ENCODE data around the gene ZNF217. TPM values are rescaled to one million over a fixed set of nuclear protein-coding genes. Genes with fewer than 3 reads are reported as not detected.
"Not testable (repeated sequence)": the region's sequence is repeated elsewhere in the genome, so short reads cannot be mapped to it uniquely, and the experiment has no call there.

ZNF217 gene
- polyA plus RNA-seq, 1 donor, result 12.4 TPM

DNA sequence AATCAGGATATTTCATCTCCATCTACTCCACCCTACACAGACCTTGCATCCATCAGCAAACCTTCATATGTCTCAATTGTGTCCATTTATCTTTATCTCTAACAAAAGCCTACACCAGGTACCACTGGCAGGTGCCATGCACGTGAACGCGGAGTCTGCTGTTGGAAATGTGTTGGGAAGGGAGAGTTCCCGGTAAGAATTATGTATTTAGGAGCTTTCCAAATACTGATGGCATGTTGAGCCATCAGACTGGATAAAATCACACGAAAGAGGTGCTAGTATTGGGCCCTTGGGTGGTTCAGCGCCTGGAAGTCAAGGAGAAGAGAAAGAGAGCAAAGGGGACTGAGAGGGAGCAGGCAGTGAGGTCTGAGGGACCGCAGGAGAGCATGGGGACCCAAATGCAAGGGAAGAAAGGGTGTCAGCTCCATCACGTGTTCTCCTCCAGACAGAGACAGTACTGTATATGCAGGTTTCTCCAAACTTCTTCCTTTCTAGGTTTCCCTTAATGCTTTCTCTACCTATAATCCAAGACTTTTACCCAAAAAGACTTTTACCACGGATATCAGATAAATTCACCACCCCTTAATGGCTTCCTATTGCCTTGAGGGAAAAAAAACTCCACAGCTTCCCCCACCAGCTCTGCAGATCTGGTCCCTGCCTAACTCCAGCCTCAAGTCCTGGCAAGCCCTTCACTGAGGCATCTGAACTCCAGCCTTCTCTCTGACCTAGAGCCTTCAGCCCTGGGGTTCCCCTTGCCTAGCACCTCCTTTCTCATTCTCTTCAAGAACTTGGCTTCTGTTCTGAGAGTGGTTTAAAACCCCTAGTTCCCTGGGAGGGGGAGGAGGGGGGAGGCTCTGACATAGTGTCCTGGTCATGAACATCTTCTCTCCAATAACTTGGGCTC lies 4.8 kb upstream of the ZNF217 start:
- DNase-seq (ENCODE audit: low read depth), result no peak

DNA sequence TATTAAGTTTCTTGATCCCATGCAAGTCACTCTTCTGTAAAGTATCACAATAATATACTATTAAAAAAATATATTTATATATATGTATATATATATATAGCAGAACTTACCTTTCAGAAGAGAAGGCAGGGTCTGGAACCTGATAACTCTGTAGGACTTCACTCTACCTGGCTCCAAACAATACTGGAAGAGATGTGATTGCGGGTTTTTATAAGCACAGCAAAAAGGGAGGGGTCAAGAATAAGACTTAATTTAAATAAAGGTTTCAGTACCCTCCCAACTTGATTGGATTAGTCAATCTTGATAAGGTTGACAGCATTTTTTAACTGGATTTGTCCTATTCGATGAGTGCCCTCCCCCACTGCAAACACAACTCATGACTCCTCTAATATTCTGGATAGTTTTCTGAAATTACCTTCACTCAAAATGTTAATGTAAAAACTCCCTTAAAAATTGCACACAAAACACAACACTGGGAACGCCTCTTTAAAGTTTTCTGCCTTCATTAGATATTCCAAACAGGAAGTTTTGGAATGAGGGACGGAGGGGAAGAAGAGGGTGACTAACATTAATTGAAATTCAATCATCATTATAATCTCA lies 4.0 kb upstream of the ZNF217 start:
- DNase-seq (ENCODE audit: low read depth), result no peak

DNA sequence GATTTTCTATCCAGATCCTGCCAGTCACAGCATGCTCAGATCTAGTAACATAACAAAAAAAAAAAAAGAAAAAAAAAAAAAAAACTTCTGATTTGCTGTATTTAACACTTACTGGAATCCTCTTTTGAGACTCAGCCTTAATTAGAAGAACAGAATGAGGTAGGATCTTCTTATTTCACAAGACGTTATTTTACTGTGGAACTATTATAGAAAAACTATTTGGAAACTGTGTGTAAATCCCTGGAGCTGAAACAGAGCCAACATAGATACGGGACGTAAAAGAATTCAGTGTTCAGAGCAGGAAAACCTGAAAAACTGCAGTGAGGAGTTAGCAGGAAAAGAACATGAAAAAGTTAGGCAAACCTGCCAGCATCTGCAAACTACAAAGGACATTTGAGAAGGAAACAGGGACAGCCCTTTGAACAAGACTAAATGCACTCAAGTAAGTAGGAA lies 3.4 kb upstream of the ZNF217 start:
- DNase-seq (ENCODE audit: low read depth), result no peak

DNA sequence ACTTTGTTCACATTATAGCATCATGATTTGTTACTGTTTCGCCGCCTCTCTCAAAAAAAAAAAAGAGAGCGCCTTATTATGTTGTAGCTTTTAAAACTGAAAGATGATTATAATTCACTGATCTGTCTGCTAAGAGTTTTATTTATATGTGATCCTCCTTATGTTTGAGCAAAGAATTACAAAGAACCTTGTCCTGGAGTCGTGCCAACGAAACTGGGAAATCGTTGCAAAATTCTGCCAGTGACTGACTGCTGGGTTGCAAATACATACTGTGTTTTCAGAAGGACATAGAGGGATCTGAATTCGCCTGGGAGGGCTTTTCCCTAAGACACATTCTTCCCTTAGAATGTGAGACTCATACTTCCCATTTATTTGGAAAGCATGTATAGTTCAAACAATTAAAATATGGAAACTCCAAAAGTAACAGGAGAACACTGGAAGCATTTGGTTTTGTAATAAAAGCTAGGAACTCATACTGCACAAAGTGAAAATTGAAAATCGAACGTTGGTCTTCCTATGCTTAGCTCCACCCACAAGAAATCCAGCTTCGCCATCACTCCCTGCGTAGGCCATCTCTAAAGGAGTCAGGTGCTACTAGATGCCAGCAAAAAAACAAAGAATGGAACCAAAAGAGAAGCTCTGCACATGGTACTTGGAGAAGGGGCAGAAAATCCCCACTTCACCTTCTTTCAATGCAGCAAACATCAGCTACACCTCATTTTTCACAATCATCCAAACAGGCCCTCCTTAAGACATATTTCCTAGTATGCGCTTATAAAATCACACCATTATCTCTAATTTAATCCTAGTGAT lies 2.8 kb upstream of the ZNF217 start:
- not testable (repeated sequence) for DNase-seq (ENCODE audit: low read depth)

DNA sequence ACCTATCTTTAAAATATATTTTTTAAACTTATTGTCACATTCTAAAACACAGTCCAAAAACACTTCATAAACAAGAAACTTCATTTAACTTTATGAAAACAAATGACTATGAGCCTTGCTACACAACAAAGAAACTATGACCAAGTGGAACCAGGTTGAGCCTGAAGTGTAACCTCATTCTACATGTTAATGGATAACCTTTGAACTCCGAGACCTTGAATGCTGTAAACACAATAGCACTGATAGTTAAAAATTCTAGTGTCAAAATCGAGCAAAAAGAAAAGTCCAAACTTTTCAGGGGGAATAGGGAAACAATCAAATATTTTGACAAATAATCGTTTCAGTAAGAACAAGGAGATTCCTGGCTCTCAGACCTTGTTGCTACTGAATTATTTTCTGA lies 2.1 kb upstream of the ZNF217 start:
- DNase-seq (ENCODE audit: low read depth), result not testable (repeated sequence)

DNA sequence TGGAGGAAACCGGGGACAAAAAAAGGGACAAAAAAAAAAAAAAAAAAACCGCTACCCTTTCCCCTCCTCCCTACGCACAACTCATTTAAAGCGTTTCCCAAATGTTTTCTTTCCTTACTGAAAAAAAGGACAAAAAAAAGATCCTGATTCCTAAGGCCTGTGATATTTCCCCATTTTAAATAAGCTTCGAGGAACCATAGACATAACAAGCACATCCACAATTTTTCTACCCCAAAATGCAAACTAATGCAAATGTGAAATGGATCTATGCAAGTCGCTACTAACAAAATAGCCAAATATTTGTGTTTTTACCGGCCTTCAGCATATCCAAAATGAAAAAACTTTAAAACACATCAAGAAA lies 1.4 kb upstream of the ZNF217 start:
- DNase-seq (ENCODE audit: low read depth), result no peak

DNA sequence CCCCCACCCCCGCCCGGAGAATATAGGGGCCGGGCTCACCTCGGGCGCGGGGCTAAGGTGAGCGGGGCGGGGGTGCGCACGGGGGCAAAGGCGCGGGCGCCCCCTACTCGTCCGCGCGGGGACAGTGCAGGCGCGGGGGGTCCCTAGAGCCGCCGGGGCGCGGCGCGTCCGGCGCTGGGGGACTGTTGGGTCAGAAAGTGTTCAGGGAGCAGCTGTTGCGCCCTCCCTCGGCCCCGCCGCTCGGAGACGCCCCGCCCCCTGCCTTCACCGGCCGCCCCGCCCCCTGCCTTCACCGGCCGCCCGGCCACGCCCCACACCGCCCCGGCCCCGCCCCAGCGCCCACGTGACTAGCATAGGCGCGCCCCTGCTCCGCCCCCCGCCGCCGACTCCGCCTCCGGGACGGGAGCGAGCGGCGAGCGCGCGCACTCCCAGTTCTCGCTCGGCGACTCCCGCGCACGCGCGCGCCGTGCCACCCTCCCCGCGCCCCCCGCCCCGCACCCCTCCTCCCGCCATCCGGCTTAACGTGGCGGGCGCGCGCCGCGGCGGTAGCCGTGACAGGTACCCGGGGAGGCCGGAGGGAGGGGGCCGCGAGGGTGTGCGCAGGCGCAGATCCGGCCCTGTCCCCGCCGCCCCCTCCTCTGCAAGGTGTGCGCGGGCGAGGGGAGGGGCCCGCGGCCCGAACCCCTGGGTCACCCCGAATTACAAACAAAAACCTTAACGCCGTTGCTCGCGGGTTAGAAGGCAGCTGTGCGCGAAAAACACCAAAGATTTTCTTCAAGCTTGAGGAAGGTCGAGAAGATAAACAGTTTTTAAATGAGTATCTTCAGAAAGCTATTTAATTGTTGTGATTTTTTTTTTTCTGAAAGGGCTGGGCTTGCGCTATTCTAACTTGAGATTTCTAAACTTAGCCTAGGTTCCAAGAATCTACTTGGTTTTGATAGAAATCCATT lies 704 bp upstream of the ZNF217 start:
- no peak for DNase-seq (ENCODE audit: low read depth)

DNA sequence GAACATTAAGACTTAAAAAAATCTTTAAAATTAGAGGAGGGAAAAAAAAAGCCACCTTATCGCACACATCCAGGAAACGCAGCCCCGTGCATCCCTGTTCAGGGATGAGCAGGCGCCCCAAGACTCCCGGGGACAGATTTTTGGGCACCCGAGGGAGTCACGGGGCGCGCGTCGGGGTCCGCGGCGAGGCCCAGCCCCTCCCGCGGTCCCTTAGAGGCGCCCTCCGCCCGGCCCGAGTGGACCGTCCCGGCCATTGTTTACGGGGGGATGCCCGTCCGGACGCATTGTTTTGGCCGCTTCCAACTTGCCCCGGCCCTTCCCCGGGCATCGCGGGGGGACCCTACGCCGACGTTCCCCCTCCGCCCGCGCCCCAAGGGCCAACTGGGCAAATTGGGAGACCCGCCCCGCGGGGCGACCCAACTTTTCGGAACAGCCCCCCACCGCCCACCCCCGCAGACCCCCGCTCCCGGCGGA lies 610 bp downstream of the ZNF217 start:
- DNase-seq (ENCODE audit: low read depth), result no peak

DNA sequence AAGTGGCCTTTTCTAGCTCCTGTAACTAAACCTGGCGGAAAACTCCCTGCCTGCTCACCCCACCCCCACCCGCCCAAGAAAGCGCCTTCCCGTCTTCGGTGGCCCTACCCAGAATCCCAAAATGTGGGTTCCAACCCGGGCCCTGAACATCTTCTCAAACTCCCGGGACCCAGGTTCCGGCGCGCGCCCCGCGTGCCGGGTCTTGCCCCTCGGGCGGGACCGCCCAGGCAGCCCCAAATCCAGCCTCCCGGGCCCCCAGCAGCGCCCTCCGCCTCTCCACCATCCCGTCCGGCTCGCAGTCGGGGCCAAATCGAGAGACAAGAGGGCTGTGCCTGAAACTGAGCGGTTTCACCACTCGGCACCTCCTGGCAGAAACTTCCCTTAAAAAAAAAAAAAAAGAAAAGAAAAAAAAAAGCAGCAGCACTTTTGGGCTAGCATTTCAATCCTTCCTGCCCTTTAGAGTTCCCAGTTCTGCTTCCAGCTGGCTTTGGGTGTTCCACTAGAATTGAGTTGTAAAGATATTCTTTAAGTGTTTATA lies 1.1 kb downstream of the ZNF217 start:
- DNase-seq (ENCODE audit: low read depth), result not testable (repeated sequence)

DNA sequence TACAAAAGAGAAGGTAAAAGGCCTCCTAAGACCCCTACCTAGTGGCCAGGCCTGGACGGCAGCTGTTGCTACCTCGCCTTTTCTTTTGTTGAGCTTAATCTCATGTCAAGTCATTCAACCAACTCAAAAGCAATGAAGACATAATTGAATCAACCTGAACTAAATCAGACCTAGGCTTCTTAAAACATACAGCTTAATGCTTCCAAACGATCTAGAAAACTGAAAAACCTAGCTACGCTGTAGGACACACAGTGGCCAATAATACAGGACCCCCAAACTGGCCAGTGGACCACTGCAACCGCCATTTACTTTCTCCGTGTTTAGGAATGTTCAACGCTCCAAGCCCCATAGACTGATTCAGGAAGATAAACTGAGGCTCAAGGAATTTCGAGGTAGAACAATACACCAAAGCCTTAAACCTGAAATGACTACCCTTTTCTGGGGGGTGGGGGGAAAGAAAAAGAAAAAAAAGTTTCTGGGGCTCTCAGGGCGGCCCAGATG lies 1.6 kb downstream of the ZNF217 start:
- DNase-seq (ENCODE audit: low read depth), result not testable (repeated sequence)

DNA sequence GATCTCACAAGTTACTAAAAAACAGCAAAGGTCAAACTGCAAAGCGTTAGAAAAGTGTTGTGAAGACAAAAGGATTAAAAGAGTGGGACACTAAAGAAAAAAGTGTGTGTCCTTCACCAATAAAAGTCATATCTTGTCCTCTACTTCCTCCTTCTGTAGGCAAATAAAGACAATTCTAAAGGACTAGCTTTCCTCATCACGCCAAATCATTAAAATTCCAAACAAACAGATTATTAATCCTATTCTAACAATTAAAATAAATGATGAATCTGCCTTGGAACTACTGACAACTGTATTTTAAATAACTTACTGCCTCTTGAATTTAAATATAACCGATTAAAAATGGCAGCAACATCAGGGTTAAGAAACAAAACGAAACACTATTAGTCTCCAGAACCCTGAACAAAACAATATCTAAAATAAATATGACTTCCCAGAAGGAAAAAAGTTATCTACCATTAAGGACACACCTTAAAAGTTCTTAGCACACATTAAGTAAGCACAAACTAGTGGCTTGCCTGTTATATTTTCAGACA lies 2.4 kb downstream of the ZNF217 start:
- DNase-seq (ENCODE audit: low read depth), result not testable (repeated sequence)

DNA sequence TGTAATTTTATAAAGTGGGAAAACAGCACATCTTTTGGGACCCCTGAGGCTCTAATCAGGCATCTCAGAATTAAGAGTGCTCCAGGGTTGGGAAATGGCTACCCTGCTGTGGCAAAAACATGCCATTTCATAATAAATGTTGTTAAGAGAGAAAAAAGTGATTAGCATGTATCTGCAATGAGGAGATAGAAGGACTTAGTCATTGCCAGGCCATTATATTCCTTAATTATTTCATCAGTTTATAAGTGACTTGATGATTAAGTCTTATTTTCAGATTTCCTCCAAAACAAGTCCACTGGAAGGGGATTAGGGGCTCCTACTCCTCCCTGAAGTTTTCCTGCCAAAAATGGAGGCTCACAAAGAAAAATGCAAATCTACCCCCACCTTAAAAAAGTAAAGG lies 3.0 kb downstream of the ZNF217 start:
- DNase-seq (ENCODE audit: low read depth), result not testable (repeated sequence)

DNA sequence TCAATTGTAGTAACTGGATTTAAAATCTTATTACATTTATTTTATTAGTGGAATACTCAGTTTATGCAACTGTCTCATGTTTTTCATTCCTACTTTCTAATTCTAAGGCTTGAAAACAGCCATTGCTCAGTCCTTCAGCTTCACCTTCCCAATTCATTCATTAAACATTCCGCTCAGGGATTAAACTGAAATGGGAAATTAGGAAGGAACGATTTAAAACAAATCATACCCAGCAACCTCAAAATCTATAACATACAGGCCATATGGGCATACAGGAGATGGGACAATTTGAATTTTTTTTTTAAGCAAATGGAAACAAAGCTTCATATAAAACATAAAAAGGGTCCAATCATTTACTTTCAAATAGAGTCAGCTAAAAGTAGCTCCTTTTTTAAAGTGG lies 3.5 kb downstream of the ZNF217 start:
- not testable (repeated sequence) for DNase-seq (ENCODE audit: low read depth)

DNA sequence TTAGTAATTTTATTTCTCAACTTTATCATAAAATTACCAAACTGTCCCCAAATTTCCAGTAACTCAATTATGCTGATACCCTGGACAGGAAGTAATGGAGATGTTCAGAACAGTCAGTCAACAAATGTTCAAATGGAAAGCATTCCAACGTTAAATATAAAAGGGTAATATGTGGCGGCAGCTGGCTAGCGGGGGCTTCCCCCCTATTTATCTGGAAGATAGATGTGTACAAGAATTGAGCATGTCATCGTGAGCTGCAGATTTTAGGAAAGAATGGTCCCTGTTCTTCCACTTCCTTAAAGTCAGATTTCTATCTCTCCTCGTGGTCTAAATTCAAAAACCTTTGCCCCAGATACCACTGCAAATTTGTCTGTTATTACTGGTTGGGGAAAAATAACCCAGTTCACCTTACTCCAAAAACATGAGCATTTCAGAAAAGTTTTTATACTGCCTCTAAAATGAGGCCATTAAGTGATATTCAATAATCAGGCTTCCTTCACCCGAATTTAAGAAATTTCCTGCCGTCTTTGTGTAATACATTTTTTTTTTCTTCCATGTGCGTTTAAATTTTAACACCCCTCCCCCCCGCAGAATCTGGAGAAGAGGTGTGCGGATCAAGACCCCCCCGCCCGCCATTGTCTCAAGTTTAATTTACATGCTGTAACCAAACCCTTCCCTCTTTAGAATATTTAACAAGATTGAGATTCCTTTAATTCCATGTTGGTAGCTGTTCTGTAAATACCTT lies 4.1 kb downstream of the ZNF217 start:
- DNase-seq (ENCODE audit: low read depth), result not testable (repeated sequence)

DNA sequence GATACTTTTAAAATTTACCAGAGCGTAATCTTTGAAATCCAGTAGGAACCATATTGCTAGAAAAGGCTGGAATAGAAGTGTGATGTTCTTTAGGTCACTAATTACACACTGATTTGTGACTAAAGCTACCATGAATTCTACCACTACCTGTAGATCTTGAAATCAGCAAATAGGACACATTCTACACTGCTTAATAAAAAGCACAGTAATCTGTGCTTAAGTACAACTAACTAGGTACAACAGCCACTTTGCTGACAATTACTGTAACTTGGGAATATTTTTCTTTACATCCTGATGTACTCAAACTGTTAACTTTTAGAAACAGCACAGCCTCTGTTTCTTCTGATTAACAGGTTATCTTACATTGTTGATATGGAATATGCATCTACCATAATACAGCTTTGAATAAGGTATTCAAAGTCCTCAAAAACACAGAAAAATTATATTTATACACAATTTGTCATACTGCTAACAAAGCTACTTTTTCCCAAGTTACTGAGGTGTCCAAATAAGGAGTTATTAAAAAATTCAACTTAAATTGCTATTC lies 6.4 kb downstream of the ZNF217 start:
- not testable (repeated sequence) for DNase-seq (ENCODE audit: low read depth)

DNA sequence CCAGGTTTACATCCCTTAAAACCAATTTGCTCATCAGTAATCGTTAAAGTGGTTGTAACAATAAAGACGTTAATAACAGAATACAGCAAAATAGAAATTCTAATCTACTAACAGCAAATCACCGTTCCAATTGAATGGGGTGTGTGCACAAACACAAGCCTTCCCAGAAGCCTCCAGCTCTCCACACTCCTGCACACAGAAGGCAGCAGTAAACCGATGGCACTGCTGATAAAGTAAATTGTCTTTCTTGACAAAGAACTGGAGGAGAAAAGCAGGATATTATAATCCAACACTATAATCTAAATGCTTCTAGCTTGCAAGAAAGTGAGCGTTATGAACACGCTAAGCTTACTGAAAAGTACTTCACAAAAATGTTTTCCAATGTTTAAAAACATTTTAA lies 7.0 kb downstream of the ZNF217 start:
- no peak for DNase-seq (ENCODE audit: low read depth)

DNA sequence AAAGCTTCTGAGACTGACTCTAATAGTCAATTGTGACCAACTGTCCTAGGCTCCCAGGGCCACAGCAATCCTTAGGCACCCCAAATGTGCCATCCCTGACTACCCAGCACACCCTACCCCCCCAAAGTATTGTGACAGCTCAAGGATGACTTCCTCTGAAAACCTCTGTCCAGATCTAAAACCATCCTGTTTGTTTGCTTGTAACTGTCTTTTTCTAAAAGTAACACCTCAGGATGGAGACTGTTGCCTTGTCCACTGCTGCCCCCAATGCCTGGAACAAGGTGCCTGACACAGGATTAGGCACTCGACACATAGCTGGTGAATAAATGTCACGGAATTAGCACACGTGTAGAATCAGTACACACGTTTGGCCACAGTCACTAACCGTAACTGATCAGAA lies 7.7 kb downstream of the ZNF217 start:
- DNase-seq (ENCODE audit: low read depth), result not testable (repeated sequence)

DNA sequence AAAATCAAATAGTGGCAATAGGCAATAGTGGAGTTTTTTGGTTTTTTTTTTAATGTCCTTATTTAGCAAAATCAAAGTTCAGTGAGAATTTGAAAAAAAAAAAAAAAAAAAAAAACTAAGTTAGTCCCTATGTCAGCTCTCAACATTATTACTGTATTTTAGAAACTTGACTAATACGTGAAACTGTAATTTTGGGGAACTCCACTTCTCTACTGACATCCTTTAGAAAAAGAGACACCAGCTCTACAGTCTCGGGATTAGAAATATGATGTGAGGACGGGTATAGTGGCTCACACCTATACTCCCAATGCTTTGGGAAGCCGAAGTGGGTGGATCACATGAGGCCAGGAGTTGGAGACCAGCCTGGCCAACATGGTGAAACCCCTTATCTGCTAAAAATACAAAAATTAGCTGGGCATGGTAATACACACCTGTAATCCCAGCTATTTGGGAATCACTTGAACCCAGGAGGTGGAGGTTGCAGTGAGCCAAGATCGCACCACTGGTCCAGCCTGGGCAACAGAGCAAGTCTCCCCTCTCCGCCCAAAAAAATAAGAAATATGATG lies 8.6 kb downstream of the ZNF217 start:
- not testable (repeated sequence) for DNase-seq (ENCODE audit: low read depth)

DNA sequence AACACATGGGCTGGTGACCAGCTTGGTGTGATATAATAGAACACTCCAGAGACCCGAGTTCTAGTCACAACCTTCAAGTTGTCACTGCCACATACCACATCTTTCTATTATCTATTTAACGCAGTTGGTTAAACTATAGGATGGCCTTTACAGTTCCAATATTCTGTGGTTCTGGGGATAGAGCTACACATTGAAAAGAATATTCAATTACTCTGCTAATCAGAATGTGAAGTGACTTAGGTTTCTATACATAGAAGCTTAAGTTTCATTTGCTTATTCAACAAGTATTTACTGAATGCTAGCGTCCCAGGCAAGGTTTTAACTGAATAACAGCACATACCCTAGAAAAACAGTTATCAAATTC lies 9.1 kb downstream of the ZNF217 start:
- not testable (repeated sequence) for DNase-seq (ENCODE audit: low read depth)

Measured in forelimb muscle (tissue), 1 donor.